Skeletal muscle cell (primary cell): Measurements from ENCODE around the gene ELK4.
"Not testable (repeated sequence)": the region's sequence is repeated elsewhere in the genome, so short reads cannot be mapped to it uniquely, and the experiment has no call there.

ENCODE experiments used
- DNase-seq: peaks from one replicate; pipeline ENCODE4 v3.0.0-alpha.2; 2010; ENCODE audit warnings: low read depth
- H3K4me3 ChIP-seq: 2 replicates; pipeline ENCODE4 v1.5.1; 2011; ENCODE audit warnings: low read depth, mild to moderate bottlenecking, control low read depth, low read length, moderate library complexity

The ELK4 gene

DNA sequence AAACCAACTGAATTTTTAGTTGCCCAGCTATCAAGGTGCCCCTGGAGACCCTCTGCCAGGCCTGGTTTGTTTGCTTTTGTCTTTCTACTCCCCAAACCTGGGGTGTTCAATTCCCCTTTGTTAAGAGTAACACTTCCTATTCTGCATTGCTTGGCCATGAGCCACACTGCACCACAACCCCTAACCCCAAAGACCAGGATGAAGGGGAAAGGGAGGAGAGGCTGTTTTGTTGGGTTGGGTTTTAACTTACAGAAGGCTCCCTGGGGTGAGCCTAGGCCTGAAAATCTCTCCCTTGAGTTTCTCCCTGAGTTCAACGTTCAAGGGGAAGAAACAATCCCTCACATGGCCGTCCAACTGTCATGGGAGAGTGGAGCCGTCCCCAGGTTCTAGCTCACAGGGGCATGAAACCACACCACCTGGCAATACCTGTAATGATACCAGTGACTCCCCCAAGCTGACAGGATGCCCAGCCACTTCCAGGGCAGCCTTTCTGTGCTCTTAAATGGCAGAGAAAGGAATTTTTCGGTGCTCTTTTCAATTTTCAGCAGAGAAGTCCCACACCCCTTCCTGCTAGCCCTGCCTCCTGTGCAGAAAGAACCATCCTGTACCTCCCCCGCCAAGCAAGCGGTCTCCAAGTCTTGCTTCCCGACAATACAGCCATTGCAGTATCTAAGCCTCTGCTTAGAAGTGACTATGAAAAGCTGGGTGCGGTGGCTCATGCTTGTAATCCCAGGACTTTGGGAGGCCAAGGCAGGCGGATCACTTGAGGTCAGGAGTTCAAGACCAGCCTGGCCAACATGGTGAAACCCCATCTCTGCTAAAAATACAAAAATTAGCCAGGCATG lies 33.6 kb upstream of the ELK4 start:
- DNase-seq, result no peak
- H3K4me3 ChIP-seq, result no peak overlapping the region

DNA sequence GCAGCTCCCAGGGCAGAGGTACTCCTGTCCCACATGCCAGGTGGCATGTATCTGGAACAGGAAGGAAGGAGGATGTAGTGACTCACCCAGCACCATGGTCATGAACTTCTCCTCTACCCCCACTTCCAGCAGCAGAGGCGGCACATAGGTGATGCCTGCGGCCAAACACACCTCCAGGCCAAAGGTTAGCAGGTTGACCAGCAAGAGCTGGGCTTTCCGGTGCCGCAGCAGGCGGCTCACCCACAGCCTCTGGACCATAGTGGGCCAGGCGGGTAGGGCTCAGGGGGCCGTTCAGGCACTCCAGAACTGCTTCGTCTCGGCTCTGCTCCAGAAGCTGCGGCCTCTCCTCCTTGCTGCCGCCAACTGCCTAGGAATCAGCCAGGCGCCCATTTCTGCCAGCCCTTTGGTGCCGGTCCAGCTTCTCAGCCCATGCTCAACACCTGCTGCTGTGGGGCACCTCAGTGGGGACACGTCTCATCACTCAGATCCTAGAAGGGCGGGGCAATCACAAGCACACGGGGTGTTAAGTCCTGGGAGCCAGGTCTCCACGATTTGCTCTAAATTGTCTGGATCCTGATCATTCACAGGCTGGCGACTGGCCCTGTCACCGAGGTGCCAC lies 32.7 kb upstream of the ELK4 start:
- H3K4me3 ChIP-seq, result no peak overlapping the region
- no peak for DNase-seq

DNA sequence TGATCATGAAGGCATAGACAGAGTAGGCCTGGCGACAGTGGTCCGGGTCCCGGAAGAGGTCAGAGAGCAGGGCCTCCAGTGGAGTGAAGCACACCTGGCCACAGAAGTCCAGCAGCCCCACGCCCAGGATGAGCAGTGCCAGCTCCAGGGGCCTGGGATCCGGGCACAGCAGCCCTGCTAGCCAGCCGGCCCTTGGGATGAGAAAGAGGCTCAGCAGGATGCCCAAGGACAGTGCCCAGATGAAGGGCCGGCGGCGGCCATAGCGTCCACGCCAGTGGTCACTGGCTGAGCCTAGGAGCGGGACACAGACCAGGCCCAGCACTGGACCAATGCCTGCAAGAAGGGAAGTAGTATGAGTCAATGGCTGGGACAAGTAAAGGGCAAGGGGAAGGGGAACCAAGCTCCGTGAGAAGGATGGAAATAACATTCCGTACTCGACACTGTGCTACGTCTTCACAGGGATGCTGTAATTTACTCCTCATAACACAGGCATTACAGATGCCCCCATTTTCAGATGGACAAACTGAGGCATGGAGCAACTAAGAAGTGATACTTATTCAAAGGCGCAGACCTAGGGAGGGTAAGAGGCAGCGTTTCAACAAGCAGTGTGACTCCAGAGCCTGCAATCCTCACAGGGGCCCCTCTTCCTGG lies 31.6 kb upstream of the ELK4 start:
- H3K4me3 ChIP-seq, result no peak overlapping the region
- DNase-seq, result no peak

DNA sequence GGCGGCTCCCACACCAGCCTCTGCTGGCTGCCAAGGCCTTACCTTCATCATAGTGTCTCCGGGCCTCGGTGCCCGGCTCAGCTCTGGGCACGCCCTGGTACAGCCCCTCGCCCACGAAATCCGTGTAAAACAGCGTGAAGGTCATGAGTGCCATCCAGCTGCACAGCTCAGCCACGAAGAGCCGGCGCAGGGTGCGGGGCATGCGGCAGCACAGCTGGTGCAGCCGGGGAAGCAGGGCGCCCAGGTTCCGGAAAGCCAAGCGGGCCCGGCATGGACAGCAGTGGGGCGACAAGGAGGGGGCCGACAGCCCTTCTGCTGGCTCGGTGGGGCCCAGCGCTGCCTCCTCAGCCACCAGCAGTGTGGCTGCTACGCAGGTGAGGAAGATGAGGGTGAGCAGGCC lies 31.0 kb upstream of the ELK4 start:
- no peak for DNase-seq
- no peak overlapping the region for H3K4me3 ChIP-seq

DNA sequence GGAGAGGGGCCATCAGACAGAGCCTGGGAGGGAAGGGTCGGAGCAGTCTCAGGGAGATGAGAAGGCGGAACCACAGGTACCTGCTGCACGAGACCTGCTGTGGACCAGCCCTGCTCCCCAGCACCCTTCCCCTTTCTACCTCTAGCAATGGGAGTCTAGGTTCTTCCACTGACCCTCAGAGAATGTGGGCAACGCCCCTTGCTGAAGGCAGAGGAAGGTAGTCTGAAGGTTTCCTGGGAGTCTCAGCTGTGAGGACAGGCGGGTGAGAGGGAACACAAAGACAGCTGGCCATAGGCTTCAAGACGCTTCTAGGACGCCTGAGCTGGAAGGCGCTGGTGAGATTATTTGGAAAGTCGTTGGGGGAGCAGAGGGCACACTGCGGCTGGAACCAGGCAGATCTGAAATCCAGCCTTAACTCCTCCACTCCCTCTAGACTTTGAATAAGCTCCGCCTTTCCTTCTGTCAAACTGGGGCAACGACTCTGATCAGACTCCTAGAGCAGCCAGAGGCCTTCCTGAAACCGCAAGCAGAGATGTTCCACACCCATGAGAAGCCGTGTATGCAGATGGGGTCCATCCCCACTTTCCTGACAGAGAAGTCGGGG lies 30.4 kb upstream of the ELK4 start:
- DNase-seq, result no peak
- H3K4me3 ChIP-seq, result no peak overlapping the region

DNA sequence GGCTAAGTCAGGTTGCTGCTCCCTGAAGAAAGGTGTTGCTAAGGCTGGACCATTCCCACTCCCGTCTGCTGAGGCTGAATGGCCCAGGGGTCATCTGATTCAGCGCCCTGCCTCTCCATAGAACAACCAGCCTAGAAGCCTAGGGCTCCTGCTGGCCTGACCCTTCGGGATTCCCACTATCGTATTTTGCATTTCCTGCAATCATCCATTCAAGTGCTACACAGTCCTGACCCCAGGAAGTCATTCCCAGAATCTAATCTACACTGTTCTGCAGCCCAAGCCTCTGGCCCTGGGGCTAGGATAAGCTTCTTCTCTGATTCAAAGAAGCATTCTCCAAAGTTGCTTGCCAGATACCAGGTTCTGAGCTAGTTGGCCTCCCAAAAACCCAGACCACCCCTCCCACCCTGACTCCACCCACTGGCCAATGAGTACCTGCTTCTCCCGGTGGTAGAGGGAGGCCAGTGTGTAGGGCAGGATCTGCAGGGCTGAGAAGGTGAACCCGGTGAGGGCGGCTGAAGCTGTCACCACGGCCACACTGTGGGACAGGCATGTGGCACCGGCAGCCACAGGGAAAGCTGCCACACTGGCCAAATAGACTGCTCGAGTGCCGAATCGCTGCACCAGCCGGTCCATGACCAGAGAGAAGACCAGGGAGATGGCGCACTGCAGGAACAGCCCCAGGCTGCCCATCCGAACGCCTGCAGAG lies 29.8 kb upstream of the ELK4 start:
- no peak overlapping the region for H3K4me3 ChIP-seq
- DNase-seq, result no peak

DNA sequence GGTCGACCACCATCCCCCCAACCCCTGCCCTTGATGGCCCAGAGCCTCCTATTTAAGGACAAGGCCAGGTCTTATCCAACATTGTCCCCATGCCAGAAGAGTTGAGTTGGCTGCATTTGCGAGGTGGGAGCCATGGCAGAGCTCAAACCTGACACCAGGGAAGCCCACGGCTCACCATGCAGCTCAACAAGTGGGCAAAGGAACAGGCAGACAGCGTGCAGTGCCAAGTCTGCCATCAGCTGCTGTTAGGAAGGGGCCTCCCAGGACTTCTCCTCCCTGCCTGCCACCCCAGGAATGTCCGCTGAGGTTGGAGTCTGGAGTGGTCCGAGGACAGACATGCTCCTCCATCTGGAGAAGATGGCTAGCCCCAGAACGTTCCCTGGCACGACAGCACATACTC lies 28.6 kb upstream of the ELK4 start:
- no peak overlapping the region for H3K4me3 ChIP-seq
- no peak for DNase-seq

DNA sequence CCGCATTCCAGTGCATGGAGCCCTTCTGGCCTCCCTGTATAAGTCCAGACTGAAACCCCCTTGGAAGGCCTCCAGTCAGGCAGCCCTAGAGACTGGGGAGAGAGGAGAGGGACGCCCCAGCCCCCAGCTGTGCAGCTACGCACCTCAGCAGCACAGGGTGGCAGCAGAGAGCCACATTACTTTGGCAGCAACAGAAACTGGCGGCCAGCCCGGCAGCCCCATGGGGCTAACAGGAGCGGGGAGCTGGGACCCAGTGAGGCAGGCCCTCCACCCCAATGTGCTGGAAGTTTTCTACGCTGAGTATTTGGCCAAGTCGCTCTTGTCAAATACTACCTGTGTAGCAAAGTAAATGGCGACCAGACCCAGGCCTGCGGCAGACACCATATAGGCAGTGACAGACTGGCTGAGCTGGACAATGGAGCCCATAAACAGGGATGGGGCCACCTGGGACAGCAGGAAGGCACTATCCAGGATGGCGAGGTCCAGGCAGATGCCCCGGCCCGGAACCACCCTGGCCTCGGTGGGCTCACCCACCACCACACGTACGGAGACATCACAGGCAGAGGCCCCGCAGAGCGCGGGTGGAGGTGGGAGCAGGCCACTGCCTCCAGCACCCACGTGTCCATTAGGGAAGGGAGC lies 27.3 kb upstream of the ELK4 start:
- DNase-seq, result no peak
- no peak overlapping the region for H3K4me3 ChIP-seq

DNA sequence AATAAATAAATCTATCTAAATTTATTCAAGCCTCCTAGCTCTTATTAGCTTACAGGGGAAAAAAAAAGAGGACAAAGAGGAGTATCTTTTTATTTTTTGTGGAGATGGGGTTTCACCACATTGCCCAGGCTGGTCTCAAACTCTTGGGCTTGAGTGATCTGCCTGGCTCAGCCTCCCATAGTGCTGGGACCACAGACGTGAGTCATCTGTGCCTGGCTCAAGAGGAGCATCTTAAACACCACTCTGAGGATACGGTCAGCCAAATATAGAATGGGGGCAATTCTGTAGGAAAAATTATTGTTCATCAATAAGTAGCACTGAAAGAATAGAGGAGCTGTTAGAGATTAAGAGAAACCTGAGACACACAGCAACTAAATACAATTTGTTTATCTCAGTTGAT lies 24.4 kb upstream of the ELK4 start:
- no peak for DNase-seq
- no peak overlapping the region for H3K4me3 ChIP-seq

DNA sequence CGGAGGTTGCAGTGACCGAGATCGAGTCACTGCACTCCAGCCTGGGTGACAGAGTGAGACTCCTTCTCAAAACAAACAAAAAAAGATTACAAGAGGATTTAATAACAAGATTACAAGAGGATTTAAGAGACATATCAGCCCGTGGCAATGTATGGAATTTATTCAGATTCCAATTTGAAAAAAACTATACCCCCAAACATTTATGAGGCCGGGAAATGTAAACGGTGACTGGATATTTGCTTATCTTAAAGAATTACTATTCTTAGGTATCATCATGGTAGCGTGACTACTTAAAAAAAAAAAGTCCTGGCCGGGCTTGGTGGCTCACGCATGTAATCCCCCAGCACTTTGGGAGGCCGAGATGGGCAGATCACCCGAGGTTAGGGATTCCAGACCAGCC lies 21.2 kb upstream of the ELK4 start:
- H3K4me3 ChIP-seq, result no peak overlapping the region
- DNase-seq, result no peak

DNA sequence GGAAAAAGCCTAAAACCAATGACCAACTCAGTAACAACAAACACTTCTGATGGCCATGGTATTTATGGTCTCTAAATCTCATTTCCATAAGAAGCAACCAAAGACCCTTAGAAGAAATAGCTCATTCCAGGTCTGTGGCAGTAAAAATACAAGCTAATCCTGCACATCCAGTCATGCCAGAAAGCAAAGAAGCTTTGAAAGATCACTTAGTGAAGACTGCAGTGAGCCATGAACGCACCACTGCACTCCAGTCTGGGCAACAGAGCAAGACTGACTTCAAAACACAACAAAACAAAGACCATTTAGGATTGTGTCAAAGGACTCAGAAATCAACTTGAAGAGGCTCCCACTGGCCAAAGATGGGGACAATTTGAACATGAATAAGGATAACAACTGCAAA lies 18.4 kb upstream of the ELK4 start:
- H3K4me3 ChIP-seq, result no peak overlapping the region
- no peak for DNase-seq

DNA sequence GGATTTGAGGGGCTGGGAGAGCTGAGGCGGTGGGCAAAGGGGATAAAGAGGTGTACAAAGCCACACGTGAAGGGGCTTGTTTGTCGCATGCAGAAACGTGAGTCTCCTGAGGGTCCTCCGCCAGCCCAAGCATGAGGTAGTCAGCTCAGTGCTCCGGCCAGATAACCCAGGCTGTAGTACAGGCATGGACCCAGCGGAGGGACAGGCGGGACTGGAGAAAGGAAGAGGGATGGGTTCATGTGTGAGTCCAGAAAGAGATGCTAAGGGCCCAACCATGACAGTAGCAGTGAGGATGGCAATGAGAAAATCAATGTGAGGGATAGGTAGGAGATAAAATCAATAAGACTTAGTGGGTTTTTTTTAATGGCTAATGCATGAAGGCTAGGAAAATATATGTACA lies 13.7 kb upstream of the ELK4 start:
- no peak for DNase-seq
- H3K4me3 ChIP-seq, result no peak overlapping the region

DNA sequence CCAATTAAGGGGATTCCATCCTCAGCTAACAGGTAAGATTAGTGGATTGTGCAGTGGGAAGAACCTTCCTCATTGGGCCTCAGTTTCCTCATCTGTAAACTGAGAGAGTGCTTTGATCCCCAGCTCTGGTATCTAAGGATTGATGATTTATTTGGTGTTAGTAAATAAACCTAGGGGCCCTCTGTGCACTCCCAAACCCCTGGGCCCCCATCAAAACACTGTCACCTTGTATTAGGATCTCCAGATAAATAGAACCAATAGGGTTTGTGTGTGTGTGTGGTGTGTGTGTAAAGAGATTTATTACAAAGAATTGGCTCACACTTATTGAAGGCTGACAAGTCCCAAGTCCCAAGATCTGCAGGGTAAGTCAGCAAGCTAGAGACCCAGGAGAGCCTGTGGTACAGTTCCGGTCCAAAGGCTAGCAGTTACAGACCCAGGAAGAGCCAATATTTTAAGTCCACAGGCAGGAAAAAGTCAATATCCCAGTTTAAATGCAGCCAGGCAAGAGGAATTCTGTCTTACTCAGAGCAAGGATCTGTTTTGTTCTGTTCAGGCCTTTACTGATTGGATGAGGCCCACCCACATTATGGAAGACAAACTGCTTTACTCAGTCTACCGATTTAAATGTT lies 11.0 kb upstream of the ELK4 start:
- H3K4me3 ChIP-seq, result no peak overlapping the region
- DNase-seq, result no peak

DNA sequence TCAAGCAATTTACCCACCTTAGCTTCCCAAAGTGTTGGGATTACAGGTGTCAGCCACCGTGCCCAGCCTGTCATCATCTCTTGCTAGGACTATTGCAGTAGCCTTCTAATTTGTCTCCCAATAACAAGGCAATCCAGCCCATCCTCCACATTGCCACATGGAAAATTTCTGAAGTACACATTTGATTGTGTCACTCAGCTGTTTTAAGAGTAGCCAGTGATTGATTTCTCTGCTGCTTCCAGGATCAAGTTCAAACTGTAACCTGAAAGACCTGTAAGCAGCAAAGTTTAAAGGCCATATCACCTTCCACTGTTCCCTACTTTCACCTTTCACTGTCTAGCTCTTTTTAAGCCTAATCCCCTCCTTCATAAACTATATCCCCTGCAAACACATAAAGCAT lies 7.8 kb upstream of the ELK4 start:
- H3K4me3 ChIP-seq, result no peak overlapping the region
- no peak for DNase-seq

DNA sequence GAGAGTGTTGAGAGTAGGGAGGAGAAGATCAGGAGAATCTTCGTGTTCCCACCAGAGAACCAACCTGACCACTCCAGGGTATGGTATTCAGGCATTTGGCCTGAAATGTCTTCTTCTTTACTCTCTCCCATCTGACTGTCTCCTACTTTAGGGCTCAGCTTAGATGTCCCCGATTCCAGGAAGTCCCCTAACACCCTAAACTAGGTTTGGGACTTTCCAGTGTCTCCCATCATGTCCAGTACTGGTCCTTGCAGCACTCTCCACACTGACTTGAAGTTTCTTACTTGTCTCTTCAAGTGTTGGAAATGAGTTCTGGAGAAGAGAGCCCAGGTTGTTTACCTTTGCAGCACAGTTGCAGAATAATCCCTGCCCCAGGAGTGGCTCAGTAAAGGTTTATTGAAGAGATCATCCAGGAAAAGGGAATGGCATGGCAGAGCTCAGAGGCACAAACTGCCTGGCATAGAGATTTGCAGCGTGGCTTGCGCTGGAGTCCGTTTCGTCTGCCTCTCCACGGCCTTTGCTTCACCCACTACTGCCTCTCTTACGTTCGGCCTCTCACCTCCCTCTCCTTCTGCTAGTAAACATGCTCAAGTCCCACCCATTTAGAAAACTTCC lies 6.2 kb upstream of the ELK4 start:
- no peak overlapping the region for H3K4me3 ChIP-seq
- no peak for DNase-seq

DNA sequence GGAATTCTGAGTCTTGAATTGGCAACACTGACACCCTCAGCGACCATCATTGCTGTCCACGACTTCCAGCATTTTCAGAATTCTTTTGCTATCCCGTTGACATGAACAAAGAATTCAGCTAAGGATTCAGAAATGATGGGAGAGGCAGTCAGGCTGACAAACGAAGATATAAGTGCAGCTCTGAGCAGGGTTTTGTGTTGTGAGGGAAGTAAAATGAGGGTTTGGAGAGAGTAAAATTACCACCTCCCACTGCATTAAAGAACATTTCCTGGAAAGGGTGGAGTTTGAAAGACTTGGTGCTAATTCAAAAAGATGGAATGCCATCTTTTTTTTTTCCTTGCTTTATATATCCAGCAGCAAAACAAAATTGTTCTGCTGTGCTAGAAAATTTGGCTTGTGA lies 4.9 kb upstream of the ELK4 start:
- DNase-seq, result no peak
- no peak overlapping the region for H3K4me3 ChIP-seq

DNA sequence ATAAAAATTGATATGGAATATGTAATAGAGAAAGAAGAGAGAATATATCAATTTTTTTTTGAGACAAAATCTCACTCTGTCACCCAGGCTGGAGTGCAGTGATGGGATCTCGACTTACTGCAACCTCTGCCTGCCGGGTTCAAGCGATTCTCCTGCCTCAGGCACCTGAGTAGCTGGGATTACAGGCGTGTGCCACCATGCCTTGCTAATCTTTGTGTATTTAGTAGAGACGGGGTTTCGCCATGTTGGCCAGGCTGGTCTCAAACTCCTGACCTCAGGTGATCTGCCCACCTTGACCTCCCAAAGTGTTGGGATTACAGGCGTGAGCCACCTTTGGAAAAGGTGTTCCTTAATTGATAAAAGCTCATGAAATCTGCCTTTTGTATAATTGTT lies 4.3 kb upstream of the ELK4 start:
- H3K4me3 ChIP-seq, DNase-seq: not testable (repeated sequence)

DNA sequence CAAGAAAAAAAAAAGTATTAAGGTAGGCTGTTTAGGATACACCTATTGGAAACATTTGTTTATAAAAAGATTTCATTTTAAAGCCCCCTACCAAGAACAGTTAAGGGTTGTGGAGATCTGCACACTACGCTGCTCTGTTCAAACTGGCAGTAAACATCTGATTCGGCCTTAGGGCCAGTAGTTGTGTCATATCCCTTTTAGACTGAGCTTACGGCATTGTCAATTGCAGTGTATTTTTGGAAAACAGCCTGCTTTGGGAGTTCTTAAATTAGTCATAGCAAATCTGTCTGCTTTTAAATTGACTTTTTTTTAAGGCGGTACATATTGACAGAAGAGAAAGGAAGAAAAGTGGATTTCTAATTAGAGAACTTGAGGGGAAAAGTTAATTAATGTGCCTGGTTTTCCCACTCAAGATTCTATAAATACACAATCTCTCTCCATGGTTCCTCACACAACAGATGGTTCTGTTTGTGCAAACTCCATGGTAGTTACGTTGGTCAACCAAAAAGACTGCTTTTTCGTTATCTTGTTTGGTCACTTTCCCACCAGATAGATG lies 1.7 kb upstream of the ELK4 start:
- no peak overlapping the region for H3K4me3 ChIP-seq
- DNase-seq, result peak; percentile 24
